DMS79 (cell line): ENCODE data around the gene CHRM2.
"Not testable (repeated sequence)": the region's sequence is repeated elsewhere in the genome, so short reads cannot be mapped to it uniquely, and the experiment has no call there.

Experiments
- DNase-seq: peaks from one replicate; lab custom pipeline; 2025; lab: John Stamatoyannopoulos, UW

Gene CHRM2

GRCh38 chr7:136868496-136869000 lies at the start of gene CHRM2:
TSS of gene CHRM2 (plus strand) at chr7:136868652. CDS start at chr7:137014866, 146,214 bp downstream.
- no peak for DNase-seq

- DNase-seq = not testable (repeated sequence)
Measured at GRCh38 chr7:136831398-136831797, 37.1 kb upstream of the CHRM2 start.

- no peak for DNase-seq
Measured at GRCh38 chr7:136845899-136846465, 22.5 kb upstream of the CHRM2 start.

- DNase-seq = no peak
Measured at GRCh38 chr7:136847858-136848257, 20.6 kb upstream of the CHRM2 start.

DNA sequence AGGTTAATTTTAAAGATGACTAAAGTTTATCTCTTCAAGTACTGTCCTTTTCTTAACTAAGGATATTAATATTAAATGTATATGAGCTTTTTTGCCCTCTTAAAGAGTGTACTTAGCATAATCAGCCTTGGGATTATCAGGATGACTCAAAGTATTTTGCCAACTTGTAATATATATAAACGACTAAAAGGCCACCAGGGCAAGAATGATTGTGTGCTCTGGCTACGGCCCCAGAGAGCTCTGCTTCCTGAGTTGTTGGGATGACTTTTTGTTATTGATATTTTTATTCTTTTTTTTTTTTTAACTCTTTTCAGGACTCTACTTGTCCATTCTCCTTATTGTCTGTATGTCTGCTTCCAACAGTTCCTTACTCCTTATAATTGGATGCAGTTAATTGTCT lies 14.8 kb upstream of the CHRM2 start:
- no peak for DNase-seq

DNA sequence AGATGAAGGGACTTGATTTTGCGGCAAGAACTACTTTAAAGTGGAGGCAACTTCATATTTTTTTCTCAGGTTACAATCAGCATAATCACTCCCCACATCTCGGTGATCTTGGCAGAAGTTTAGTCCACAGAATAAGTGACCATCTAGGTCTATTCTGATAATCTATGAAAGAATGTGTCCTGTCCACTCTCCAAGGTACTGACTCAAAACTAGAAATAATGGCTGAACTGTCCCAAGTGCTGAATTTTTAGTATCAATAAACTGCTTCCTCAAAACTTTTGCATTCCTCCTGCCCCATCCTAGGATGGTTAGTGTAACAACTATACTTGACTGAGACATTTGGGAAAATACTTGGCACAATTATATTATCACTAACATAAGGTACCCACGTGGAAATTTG lies 10.9 kb upstream of the CHRM2 start:
- DNase-seq = no peak

DNA sequence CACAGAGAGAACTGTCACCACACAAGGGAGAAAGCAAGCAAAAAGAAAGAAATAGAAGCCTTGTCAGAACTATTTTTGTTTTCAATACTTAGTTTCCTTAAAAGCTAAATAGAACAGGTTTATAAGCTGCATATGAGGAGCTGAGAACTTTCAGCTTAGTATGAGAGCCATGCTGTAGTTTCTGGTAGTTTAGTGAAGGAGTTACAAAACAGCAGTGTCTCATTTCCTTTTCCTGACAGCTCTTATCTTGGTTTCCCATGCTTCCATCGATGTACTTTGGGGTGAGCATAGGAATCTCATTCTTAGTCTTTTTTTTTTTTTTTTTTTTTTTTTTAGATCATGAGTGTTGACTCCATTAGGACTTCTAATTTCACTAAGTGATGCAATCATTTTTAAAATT lies 8.6 kb upstream of the CHRM2 start:
- DNase-seq = no peak

- no peak for DNase-seq
Measured at GRCh38 chr7:136865236-136865635, 3.2 kb upstream of the CHRM2 start.

DNA sequence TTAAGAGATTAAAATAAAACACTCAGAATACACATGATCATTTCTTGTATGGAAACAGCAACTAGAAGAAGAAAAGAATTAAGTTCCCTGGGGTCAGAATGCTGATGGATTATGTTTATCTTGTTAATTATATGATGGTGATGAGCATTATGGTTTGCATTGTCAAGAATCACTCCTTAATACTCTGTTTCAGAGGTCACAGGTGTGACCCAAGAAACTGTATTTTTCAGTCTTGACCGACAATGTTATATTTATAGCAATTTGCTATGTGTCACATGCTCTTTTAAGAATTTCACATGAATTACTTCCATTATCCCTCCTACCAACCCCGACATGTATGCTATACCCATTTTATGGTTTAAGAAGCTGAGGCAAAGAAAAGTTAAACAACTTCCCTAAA lies 2.7 kb upstream of the CHRM2 start:
- no peak for DNase-seq

DNA sequence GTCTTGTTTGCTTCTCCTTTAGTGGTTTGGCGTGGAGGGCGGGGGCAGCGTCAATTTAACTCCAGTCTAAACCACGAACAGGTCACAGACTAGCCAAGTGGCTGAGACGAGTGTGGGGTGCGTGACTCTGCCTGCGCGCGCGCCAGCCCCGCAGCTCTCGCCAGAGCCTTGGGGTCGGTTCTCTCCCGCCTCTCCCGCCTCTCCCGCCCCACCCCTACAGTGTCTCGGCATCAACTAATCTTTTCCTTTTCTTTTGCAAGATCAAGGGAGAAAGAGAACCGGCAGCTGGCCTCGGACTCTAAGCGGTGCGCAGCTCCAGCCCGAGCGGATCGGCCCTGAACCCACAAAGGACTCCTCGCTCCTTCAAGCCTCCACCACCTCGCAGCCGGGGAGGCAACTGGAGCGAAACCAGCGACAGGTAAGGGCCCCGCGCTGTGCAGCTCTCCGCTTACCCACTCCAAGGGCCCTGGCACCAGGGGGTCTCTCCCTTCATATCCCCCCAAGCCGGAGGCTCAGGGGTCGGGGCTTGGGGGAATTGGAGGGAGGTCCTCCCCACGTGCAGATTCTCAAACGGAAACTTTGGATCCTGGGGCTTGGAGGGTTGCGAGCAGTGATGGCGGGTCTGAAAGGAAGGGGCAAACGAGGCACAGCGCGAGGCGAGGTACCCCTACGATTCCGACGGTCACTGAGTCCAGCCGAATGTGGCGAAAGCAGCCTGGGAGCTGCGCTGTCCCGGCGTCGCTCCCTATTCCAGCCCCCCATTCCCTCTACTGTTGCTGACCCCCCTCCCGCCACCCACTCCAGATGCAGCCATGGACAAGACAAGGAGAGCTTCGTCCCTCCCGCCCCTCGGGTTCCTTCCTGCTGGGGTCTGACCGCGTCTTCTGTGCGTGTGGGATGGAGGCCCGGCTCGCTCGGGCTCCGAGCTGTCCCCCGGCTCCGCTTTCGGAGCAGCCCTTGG lies 829 bp downstream of the CHRM2 start:
- DNase-seq = no peak

DNA sequence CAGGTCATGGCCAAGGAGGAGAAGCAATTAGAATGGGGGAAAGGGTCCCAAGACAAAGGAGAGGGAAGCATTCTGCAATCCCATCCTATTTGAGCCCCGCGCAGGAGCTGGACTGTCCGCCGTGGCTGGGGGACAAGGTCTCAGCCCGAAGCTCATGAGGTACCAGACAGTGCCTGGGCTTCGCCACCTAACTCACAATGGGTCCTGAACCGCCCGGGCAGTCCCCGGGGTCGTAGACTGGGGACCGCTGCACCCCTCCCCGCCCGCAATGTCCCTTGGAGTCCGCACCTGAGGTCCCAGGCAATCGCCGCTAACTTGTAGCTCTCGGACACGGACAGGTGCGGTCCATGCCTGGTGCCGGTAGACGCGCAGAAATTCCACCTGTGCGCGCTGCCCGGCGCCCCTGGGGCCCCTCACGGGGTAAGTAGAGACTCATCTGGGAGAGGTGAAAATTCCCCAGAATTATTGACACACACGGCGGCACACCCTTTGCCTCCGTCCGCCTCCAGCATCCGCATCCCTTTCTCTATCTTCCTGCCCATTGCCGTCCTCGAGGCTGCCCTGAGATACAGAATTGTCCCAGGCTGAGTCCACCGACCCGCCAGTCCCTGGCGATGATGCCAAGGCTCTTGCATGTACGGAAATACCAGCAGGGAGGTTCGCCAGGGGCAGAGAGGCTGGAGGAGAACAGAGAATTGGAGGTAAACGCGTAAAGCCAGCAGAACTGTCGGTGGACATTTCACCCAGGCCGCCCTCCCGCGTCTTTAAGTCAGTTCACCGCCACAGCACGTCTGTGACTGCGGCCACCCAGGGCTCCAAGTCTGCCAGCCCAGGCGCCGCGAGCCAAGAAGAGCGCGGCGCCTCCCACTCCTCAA lies 1.8 kb downstream of the CHRM2 start:
- DNase-seq = no peak

- no peak for DNase-seq
Measured at GRCh38 chr7:136870866-136871487, 2.5 kb downstream of the CHRM2 start.

DNA sequence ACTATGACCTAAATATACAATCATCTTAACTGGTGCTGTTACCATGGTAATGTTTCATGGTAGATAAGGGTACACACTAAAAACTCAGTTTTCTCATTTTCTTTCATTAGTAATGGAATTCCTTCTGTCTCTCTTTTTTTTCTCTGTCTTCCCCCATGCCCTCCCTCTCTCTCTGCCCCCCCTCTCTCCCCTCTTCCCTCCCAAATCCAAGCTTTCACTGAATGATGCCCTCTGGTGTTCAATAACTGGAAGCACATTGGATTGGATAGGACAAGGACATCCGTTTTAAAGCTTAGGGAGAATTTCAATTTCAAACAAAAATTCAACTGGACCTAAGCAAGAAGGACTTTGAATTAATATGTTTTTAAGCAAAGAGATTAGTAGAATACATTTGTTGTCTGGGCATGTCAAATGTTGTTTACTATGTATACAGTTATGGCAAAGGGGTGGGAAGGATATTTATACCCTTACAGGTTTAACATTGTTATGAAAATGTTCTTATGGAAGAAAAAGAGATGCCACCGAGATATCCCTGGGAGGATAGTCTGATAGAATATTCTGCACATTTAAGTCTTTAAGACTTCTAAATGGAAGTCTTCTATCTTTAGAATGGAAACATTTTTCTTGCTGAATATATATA lies 6.1 kb downstream of the CHRM2 start:
- DNase-seq = no peak

GRCh38 chr7:136877509-136877908 lies 9.1 kb downstream of the CHRM2 start:
- DNase-seq = no peak

DNA sequence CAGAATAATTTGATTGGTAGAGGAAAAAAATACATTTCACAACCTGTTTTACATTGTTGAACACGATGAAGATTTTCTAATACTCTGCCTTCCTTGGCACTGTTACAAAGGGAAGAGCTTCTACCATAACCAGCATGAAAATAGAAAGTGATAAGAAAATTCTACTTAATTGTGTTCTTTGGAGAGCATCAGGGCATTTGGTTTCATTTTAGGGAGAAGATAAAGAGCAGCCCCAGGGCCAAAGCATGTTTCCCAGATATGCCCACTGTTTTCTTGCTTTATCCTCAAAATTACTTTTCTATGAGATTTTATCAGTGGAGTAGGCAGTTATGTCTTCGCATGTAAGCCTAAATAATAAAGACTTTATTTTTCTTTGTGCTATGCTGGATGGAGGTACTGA lies 9.5 kb downstream of the CHRM2 start:
- DNase-seq = no peak

DNA sequence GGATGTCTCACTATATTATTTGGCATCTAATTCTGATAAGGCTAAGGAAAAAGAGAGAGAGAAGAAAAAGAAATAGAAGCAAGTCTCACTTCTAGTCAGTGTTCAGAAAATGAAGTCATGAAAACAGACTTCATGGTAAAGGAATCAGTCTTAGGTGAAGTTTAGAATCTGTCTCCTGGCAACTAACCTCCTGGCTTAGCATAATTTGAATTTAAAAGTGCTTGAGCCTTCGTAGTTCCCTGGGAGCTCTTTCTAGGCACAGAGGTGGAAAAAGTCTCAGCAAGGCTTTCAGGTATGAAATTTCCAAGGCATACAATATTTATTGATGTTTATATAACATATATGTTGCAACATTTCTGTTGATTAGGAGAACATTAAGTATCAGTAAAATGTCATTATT lies 10.4 kb downstream of the CHRM2 start:
- DNase-seq = no peak

GRCh38 chr7:136883046-136883445 lies 14.6 kb downstream of the CHRM2 start:
- DNase-seq = no peak

GRCh38 chr7:136884492-136884891 lies 16.0 kb downstream of the CHRM2 start:
- DNase-seq = no peak

GRCh38 chr7:136887317-136887716 lies 18.9 kb downstream of the CHRM2 start:
- no peak for DNase-seq

GRCh38 chr7:136890399-136890798 lies 21.9 kb downstream of the CHRM2 start:
- DNase-seq = no peak

DNA sequence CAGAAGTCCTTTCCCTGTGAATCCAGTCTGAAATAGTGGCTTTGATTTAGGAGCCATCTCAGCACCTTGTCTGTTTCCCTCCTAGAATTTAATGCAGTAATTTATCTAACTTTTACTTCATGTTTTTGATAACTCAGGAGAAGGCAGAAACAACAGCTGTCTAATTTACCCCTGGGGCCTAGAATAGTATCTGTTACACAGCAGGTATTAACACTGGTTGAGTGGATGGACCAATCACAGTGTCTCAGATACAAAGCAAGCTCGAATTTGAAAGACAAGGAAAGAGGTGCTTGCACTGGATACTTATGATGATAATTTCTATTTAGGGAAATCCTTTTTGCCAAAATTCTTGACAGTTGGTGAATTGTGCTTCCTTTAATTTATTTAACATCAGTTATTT lies 23.4 kb downstream of the CHRM2 start:
- DNase-seq = no peak
